T-helper 2 cell treated with Interferon-gamma antibody and Interleukin-4, amounts not matched to agents 5 μg/mL and 100 μg/mL, for 36 hours (primary cell): ENCODE data around the gene GPALPP1.
A peak's percentile ranks its signal among the peaks of the same experiment; 100 is the strongest.
"Not testable (repeated sequence)": the region's sequence is repeated elsewhere in the genome, so short reads cannot be mapped to it uniquely, and the experiment has no call there.

Source experiments
- DNase-seq: peaks from one replicate; pipeline ENCODE4 v3.0.0; 2021; ENCODE audit warnings: low spot score
- H3K27ac Mint-ChIP-seq: one replicate; pipeline ENCODE4 v1.8.0; 2021; ENCODE audit warnings: mild to moderate bottlenecking, mixed read lengths
- H3K27me3 Mint-ChIP-seq: one replicate; pipeline ENCODE4 v1.8.0; 2021; ENCODE audit warnings: low read depth, mixed read lengths
- H3K36me3 Mint-ChIP-seq: one replicate; pipeline ENCODE4 v1.8.0; 2021; ENCODE audit warnings: low read depth, mixed read lengths
- H3K4me1 Mint-ChIP-seq: one replicate; pipeline ENCODE4 v1.8.0; 2021; ENCODE audit warnings: low read depth, mixed read lengths
- H3K4me3 Mint-ChIP-seq: one replicate; pipeline ENCODE4 v1.8.0; 2022; ENCODE audit warnings: mild to moderate bottlenecking, moderate library complexity, mixed read lengths
- H3K9me3 Mint-ChIP-seq: one replicate; pipeline ENCODE4 v1.8.0; 2021; ENCODE audit warnings: mixed read lengths

The GPALPP1 gene

GRCh38 chr13:44974056-44974793 lies 15.1 kb upstream of the GPALPP1 start:
- DNase-seq, result no peak
- no peak overlapping the region for H3K27ac Mint-ChIP-seq
- H3K4me1 Mint-ChIP-seq, result no peaks in the 10 kb centered on the region

GRCh38 chr13:44976196-44976595 lies 13.1 kb upstream of the GPALPP1 start:
- H3K27ac Mint-ChIP-seq, result no peak overlapping the region
- H3K27me3 Mint-ChIP-seq, result no peaks in the 10 kb centered on the region
- no peaks in the 10 kb centered on the region for H3K9me3 Mint-ChIP-seq
- no peak overlapping the region for H3K4me3 Mint-ChIP-seq
- no peaks in the 10 kb centered on the region for H3K4me1 Mint-ChIP-seq
- H3K36me3 Mint-ChIP-seq, result peaks cover 16% of the 10 kb centered on the region
- DNase-seq, result no peak

More at GRCh38 chr13:44974056-44974793, 15.1 kb upstream of the GPALPP1 start:
- Mint-ChIP-seq H3K27me3 (no peaks in the 10 kb centered on the region), H3K36me3 (peaks cover 13% of the 10 kb centered on the region), H3K9me3 (no peaks in the 10 kb centered on the region), H3K4me3 (no peak overlapping the region)

- no peak overlapping the region for H3K27ac Mint-ChIP-seq
- no peaks in the 10 kb centered on the region for H3K9me3 Mint-ChIP-seq
- H3K36me3 Mint-ChIP-seq, result peaks cover 16% of the 10 kb centered on the region
- H3K4me1 Mint-ChIP-seq, result no peaks in the 10 kb centered on the region
- H3K4me3 Mint-ChIP-seq, result no peak overlapping the region
- H3K27me3 Mint-ChIP-seq, result no peaks in the 10 kb centered on the region
- no peak for DNase-seq
Observed at GRCh38 chr13:44976949-44977583, 12.3 kb upstream of the GPALPP1 start.

- H3K9me3 Mint-ChIP-seq, result no peaks in the 10 kb centered on the region
Observed at GRCh38 chr13:44978328-44978727, 11.0 kb upstream of the GPALPP1 start.

GRCh38 chr13:44989941-44990340 lies 603 bp downstream of the GPALPP1 start:
- Mint-ChIP-seq H3K9me3 (no peaks in the 10 kb centered on the region), H3K4me1 (peaks cover 30% of the 10 kb centered on the region), H3K4me3 (peak overlapping the region; percentile 96), H3K36me3 (peaks cover 6% of the 10 kb centered on the region), H3K27ac (peak overlapping the region; percentile 99), H3K27me3 (no peaks in the 10 kb centered on the region)
- no peak for DNase-seq

More at GRCh38 chr13:44978328-44978727, 11.0 kb upstream of the GPALPP1 start:
- peaks cover 21% of the 10 kb centered on the region for H3K36me3 Mint-ChIP-seq
- no peak overlapping the region for H3K4me3 Mint-ChIP-seq
- no peaks in the 10 kb centered on the region for H3K27me3 Mint-ChIP-seq
- no peak overlapping the region for H3K27ac Mint-ChIP-seq
- DNase-seq, result no peak
- H3K4me1 Mint-ChIP-seq, result peaks cover 3% of the 10 kb centered on the region

- DNase-seq, result no peak
- no peaks in the 10 kb centered on the region for H3K4me1 Mint-ChIP-seq
- no peak overlapping the region for H3K4me3 Mint-ChIP-seq
- peaks cover 21% of the 10 kb centered on the region for H3K36me3 Mint-ChIP-seq
- H3K9me3 Mint-ChIP-seq, result no peaks in the 10 kb centered on the region
- no peak overlapping the region for H3K27ac Mint-ChIP-seq
- no peaks in the 10 kb centered on the region for H3K27me3 Mint-ChIP-seq
Observed at GRCh38 chr13:45003417-45003816, 14.1 kb downstream of the GPALPP1 start.

GRCh38 chr13:45004096-45004495 lies 14.8 kb downstream of the GPALPP1 start:
- no peak overlapping the region for H3K27ac Mint-ChIP-seq
- H3K9me3 Mint-ChIP-seq, result no peaks in the 10 kb centered on the region
- H3K36me3 Mint-ChIP-seq, result peaks cover 22% of the 10 kb centered on the region
- DNase-seq, result no peak
- H3K4me1 Mint-ChIP-seq, result no peaks in the 10 kb centered on the region
- no peak overlapping the region for H3K4me3 Mint-ChIP-seq
- no peaks in the 10 kb centered on the region for H3K27me3 Mint-ChIP-seq

- H3K4me3 Mint-ChIP-seq, result no peak overlapping the region
- H3K36me3 Mint-ChIP-seq, result peaks cover 18% of the 10 kb centered on the region
- no peaks in the 10 kb centered on the region for H3K27me3 Mint-ChIP-seq
- H3K9me3 Mint-ChIP-seq, result no peaks in the 10 kb centered on the region
- no peak for DNase-seq
- no peak overlapping the region for H3K27ac Mint-ChIP-seq
- no peaks in the 10 kb centered on the region for H3K4me1 Mint-ChIP-seq
Observed at GRCh38 chr13:45007225-45007624, 17.9 kb downstream of the GPALPP1 start.

- Mint-ChIP-seq H3K9me3 (no peaks in the 10 kb centered on the region), H3K27ac (no peak overlapping the region), H3K4me1 (no peaks in the 10 kb centered on the region), H3K4me3 (no peak overlapping the region), H3K36me3 (peaks cover 14% of the 10 kb centered on the region), H3K27me3 (no peaks in the 10 kb centered on the region)
- no peak for DNase-seq
Observed at GRCh38 chr13:45007823-45008222, 18.5 kb downstream of the GPALPP1 start.

GRCh38 chr13:45011198-45011597 lies 21.9 kb downstream of the GPALPP1 start:
- Mint-ChIP-seq H3K27me3 (no peaks in the 10 kb centered on the region), H3K27ac (no peak overlapping the region), H3K4me3 (no peak overlapping the region), H3K36me3 (peaks cover 17% of the 10 kb centered on the region), H3K9me3 (no peaks in the 10 kb centered on the region), H3K4me1 (no peaks in the 10 kb centered on the region)
- DNase-seq, result no peak

- no peak for DNase-seq
- no peaks in the 10 kb centered on the region for H3K27me3 Mint-ChIP-seq
- H3K4me1 Mint-ChIP-seq, result peaks cover 1% of the 10 kb centered on the region
- no peak overlapping the region for H3K27ac Mint-ChIP-seq
- H3K4me3 Mint-ChIP-seq, result no peak overlapping the region
- H3K36me3 Mint-ChIP-seq, result peaks cover 22% of the 10 kb centered on the region
- no peaks in the 10 kb centered on the region for H3K9me3 Mint-ChIP-seq
Observed at GRCh38 chr13:45015300-45015699, 26.0 kb downstream of the GPALPP1 start.

GRCh38 chr13:45016792-45017425 lies 27.6 kb downstream of the GPALPP1 start:
- DNase-seq, result no peak
- no peak overlapping the region for H3K27ac Mint-ChIP-seq
- no peak overlapping the region for H3K4me3 Mint-ChIP-seq
- peaks cover 1% of the 10 kb centered on the region for H3K4me1 Mint-ChIP-seq
- peaks cover 26% of the 10 kb centered on the region for H3K36me3 Mint-ChIP-seq
- no peaks in the 10 kb centered on the region for H3K9me3 Mint-ChIP-seq
- no peaks in the 10 kb centered on the region for H3K27me3 Mint-ChIP-seq

GRCh38 chr13:45019981-45020380 lies 30.6 kb downstream of the GPALPP1 start:
- H3K36me3 Mint-ChIP-seq, result peaks cover 28% of the 10 kb centered on the region
- not testable (repeated sequence) for DNase-seq, H3K27me3 Mint-ChIP-seq

GRCh38 chr13:45021250-45021649 lies 31.9 kb downstream of the GPALPP1 start:
- no peak overlapping the region for H3K27ac Mint-ChIP-seq
- H3K9me3 Mint-ChIP-seq, result no peaks in the 10 kb centered on the region
- no peak for DNase-seq
- H3K27me3 Mint-ChIP-seq, result no peaks in the 10 kb centered on the region
- peaks cover 1% of the 10 kb centered on the region for H3K4me1 Mint-ChIP-seq
- peaks cover 24% of the 10 kb centered on the region for H3K36me3 Mint-ChIP-seq
- H3K4me3 Mint-ChIP-seq, result no peak overlapping the region

More at GRCh38 chr13:45019981-45020380, 30.6 kb downstream of the GPALPP1 start:
- not testable (repeated sequence) for H3K9me3 Mint-ChIP-seq, H3K27ac Mint-ChIP-seq, H3K4me1 Mint-ChIP-seq, H3K4me3 Mint-ChIP-seq
